DMS 273 treated with DMSO at 0.1 percent for 48 hours (cell line): ENCODE data around the gene MCRIP2.
A peak's percentile ranks its signal among the peaks of the same experiment; 100 is the strongest.

Experiments
- DNase-seq: peaks from one replicate; lab custom pipeline; 2025; lab: John Stamatoyannopoulos, UW

Gene MCRIP2

GRCh38 chr16:616733-617586 is 24.7 kb upstream of the MCRIP2 start:
- no peak for DNase-seq

DNA sequence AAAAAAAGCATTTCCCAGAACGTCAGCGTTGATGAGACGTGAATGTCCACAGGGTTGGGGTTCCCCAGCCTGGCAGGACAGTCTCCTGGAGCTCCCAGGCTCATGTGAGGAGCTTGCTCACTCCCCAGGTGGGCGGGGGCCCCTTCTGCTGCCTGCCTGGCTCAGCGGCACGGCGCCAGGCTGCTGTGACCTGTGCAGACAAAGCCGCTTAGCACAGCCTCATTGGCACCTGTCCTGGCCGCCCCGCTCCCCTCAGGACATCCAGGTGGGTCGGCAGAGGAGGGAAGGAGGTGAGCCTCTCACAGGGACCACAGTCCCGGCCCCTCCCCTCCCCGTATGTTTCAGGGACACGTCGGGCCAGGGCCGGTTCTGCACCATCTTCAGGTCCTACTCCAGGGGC is 23.8 kb upstream of the MCRIP2 start:
- no peak for DNase-seq

DNA sequence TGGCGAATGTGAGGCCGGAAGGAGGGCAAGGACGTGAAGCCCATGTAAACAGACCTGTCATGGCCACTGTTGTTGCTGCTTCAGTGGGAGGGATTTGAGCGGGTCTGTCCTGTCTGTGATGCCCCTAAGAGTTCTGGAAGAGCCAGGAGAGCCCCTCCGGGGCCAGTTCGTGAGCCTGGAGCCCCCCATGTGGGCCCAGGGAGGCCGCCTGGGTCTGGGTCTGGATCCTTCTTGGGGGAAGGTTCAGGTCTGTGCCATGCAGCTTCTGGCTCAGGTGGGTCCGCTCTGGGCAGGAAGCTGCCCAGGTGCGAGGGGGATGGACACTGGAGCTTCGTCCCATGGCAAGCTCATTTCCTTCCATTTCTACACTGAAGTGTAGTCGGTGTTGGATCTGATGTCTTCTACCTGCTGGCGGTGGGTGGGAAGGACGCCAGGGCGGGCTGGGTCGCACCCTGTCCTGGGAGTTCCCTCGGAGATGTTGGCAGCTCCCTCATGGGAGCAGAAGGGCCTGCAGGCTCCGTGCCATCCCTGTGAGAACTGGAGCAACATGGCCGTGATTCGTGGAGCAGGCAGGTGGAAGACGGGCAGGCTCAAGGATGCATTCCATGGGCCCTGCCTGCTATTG is 22.0 kb upstream of the MCRIP2 start:
- no peak for DNase-seq

DNA sequence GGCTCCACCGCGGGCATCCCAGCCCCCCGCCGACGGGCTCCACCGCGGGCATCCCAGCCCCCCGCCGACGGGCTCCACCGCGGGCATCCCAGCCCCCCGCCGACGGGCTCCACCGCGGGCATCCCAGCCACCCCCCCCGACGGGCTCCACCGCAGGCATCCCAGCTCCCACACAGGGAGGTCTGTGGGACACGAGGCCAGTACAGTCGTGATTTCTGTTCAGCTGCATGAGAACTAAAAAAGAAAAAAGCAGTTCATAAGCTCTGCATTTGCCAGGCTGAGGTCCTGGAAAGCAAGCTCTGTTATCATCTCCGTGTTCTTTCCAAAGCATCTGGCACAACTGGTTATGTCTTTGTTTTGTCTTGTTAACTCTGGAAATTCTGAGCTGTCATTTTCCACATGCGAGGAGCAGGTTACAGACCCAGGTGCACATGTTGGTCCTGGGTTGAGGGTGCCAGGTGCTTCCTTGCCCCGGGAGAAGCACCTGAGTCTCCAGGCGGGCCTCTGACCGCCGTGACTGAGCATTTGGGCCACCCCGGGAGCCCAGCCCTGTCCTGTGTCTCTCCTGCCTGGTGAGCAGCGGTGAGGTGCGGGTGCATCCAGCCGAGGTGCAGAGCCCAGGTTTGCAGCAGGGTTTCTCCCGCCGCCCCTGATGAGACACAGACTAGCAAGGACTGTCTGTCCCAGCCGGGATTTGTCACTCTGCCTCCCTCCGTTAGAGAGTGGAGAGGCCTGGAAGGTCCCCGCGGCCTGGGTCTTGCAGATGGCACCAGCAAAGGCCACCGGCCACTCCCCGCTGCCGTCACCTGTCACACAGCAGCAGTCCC is 20.7 kb upstream of the MCRIP2 start:
- no peak for DNase-seq

GRCh38 chr16:621526-622105 is 20.0 kb upstream of the MCRIP2 start:
- no peak for DNase-seq

GRCh38 chr16:622920-623280 is 18.7 kb upstream of the MCRIP2 start:
- DNase-seq, result no peak

GRCh38 chr16:624526-625070 is 17.0 kb upstream of the MCRIP2 start:
- DNase-seq, result no peak

- no peak for DNase-seq
Observed at GRCh38 chr16:625117-625976, 16.3 kb upstream of the MCRIP2 start.

- DNase-seq, result no peak
Observed at GRCh38 chr16:625977-626765, 15.5 kb upstream of the MCRIP2 start.

DNA sequence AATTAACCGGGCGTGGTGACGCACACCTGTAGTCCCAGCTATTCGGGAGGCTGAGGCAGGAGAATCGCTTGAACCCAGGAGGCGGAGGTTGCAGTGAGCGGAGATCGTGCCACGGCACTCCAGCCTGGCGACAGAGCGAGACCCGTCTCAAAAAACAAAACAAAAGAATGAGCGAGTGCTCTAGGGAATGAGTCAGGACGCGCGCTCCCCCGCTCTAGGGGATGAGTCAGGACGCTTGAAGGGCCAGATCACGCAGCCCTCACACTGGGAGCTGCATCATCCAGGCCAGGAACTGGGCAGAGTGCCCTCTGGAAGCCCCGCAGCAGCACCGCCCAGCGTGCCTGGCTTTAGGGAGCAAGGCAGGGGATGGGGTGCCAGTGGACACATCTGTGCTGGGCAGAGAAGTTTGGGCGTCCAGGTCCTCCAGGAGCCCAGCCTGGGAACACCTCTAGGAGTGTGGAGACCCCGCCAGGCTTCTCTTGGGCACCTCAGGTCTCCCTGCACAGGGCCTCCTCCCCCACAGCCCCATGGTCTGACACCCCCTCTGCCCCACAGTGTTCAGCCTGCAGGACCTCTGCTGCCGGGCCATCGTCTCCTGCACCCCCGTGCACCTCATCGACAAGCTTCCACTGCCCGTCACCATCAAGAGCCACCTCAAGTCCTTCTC is 14.7 kb upstream of the MCRIP2 start:
- no peak for DNase-seq

GRCh38 chr16:627454-628239 is 14.0 kb upstream of the MCRIP2 start:
- DNase-seq, result no peak

DNA sequence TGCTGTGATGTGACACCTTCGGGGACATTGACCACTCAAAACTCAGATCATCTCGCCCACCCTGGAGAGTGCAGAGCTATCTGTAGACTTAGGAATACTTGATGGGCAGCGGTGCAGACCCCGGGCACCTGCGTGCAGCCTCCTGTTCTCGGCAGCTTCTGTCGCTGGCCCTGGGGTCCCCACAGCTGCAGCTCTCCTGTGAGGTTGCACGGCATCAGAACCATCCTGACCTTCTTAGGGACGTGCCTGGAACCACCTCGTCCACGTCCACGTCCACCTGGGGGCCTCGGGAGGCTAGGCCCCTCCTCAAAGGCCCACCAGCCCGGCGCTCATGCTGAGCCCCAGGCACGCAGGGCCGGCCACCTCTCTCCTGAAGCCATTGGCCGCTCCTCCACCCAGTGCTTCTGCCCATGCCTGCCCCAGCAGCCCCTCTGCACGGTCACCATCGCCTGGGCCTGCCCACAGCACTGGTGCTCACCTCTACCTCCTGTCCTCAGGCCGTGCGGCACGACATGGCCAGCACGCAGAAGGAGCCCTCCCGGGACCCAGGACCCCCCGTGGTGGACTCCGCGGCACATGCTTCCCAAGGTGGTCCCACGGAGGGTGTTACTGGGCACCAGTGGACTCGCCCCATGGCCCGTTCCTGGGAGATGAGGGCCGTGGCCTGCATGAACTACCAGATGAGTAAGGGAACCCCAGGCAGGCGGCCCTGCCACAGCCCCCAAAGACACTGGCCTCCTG is 13.1 kb upstream of the MCRIP2 start:
- no peak for DNase-seq

- DNase-seq, result peak; percentile 53
Observed at GRCh38 chr16:629185-629832, 12.3 kb upstream of the MCRIP2 start.

DNA sequence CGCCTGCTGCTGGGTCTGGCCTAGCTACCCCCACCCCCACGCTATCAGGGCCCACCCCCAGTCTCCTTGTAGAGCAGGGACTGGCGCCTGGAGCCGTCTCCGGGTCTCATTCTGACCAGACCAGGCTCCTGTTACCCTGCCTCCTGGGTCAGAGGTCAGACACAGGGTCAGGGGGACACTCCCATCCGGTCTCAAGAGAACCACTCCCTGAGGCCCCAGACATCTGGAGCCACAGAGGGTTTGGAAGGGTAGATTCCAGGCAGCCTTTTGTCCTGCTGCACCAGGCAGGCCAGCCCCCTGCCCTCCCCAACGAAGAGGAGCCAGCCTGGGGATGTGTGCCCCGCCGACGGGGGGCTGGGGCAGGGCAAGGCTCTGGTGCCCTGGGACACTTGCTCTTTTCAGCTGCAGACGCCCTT is 11.8 kb upstream of the MCRIP2 start:
- DNase-seq, result no peak

DNA sequence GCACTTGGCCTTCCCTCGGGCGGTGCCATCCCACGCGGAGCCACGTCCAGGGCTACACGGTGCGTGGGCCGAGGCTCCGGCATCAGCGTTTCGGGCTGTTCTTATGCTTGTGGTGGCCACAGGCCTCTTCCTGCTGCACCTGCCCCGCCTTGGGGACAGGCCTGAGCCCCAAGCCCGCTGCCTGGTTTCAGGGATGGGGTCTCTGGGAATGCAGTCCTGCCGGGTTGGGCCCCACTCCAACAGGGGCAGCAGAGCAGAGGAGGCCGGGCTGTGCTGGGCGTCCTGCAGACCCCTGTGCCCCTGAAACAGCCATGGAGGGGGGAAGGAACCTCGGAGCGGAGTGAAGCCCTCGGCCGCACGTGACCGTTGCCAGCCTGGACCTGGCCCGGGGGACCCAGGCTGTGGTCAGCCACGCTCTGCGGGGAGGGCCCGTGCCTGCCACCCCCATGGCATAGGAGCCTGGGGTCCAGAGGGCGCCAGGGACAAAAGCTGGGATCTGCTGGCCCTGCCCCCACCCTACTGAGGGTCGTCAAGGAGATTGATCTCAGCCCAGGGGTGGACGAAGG is 11.3 kb upstream of the MCRIP2 start:
- no peak for DNase-seq

GRCh38 chr16:630815-631405 is 10.7 kb upstream of the MCRIP2 start, which contains the start of gene WFIKKN1:
WFIKKN1 (plus strand) TSS chr16:630985; CDS start chr16:631254, 269 bp downstream.
- DNase-seq, result no peak

DNA sequence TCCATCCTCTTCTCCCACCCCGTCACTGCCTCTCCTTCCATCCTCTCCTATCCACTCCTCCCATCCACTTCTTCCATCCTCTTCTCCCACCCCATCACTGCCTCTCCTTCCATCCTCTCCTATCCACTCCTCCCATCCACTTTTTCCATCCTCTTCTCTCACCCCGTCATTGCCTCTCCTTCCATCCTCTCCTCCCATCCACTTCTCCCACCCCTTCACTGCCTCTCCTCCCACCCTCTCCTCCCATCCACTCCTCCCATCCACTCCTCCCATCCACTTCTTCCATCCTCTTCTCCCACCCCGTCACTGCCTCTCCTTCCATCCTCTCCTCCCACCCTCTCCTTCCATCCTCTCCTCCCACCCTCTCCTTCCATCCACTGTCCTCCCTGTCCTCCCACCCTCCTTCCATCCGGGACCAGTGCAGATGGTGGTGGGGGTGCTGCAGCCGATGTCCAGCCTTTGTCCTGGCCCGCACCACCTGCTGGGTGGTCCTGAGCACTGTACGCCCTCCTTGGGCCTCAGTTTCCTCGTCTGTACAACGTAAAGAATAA is 9.7 kb upstream of the MCRIP2 start:
- DNase-seq, result no peak
